DOHH2 (cell line): ENCODE measurements around the gene MIPOL1.

Experiments used
- CTCF ChIP-seq: fragments of 200-600 bp; sonication (generic); IDR thresholded peaks from one replicate; pipeline ENCODE4 v1.5.1; 2014; ENCODE audit warnings: antibody characterized with exemption, mild to moderate bottlenecking, low read depth, low read length; ENCODE audit not compliant: poor library complexity, severe bottlenecking
- EZH2phosphoT487 ChIP-seq: fragments of 200-600 bp; sonication (generic); IDR thresholded peaks from 2 replicates; pipeline ENCODE4 v1.6.1; 2017; ENCODE audit warnings: borderline replicate concordance, mild to moderate bottlenecking, antibody characterized with exemption, low read length, moderate library complexity, mixed read lengths

GRCh38 chr14:37493606-37494005 lies 295.9 kb downstream of the MIPOL1 start:
- TF ChIP-seq CTCF (no peak), EZH2phosphoT487 (no peak)
